Measurements from ENCODE around the gene TLCD4. TPM values are rescaled to one million over a fixed set of nuclear protein-coding genes. Genes with fewer than 3 reads are reported as not detected.

The TLCD4 gene
- total and polyA plus RNA-seq, 2 of the 13 experiments (the other 11 are each of a cell fraction or from before 2014, with no cell fraction given): 4.7 to 14.5 TPM

DNA sequence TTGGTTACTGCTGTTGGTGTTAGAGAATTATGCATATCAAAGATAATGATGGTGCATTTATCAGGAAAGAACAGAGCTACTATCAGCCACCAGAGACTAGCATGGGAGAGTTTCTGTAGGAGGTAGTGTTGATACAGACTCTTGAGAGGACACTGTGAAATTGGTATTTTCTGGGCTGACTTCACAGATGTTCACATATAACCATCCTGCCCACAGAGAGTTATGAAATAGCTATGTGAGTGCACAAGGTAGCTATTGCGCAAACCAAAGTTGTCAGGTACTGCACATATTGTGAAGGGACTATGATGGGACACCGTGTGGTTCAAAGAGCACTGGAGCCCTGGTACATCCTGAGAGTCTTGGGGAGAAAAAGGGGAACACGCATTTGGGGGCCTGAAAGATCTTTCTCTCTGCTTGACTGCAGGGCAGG lies 1.4 kb upstream of the TLCD4 start (continued):
- TF ChIP-seq, protein P1, sequence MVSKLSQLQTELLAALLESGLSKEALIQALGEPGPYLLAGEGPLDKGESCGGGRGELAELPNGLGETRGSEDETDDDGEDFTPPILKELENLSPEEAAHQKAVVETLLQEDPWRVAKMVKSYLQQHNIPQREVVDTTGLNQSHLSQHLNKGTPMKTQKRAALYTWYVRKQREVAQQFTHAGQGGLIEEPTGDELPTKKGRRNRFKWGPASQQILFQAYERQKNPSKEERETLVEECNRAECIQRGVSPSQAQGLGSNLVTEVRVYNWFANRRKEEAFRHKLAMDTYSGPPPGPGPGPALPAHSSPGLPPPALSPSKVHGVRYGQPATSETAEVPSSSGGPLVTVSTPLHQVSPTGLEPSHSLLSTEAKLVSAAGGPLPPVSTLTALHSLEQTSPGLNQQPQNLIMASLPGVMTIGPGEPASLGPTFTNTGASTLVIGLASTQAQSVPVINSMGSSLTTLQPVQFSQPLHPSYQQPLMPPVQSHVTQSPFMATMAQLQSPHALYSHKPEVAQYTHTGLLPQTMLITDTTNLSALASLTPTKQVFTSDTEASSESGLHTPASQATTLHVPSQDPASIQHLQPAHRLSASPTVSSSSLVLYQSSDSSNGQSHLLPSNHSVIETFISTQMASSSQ (IDR thresholded peaks at IDR 0.05; ENCODE audit: low read depth): no peak
- TF ChIP-seq, protein P1 (CRISPR knock-in tag; IDR thresholded peaks at IDR 0.05; ENCODE audit: borderline replicate concordance): no peak
- no peak for TF ChIP-seq NFIC (IDR thresholded peaks at IDR 0.05; ENCODE audit: low read length)
- TF ChIP-seq, protein P2, sequence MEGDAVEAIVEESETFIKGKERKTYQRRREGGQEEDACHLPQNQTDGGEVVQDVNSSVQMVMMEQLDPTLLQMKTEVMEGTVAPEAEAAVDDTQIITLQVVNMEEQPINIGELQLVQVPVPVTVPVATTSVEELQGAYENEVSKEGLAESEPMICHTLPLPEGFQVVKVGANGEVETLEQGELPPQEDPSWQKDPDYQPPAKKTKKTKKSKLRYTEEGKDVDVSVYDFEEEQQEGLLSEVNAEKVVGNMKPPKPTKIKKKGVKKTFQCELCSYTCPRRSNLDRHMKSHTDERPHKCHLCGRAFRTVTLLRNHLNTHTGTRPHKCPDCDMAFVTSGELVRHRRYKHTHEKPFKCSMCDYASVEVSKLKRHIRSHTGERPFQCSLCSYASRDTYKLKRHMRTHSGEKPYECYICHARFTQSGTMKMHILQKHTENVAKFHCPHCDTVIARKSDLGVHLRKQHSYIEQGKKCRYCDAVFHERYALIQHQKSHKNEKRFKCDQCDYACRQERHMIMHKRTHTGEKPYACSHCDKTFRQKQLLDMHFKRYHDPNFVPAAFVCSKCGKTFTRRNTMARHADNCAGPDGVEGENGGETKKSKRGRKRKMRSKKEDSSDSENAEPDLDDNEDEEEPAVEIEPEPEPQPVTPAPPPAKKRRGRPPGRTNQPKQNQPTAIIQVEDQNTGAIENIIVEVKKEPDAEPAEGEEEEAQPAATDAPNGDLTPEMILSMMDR (CRISPR knock-in tag; IDR thresholded peaks at IDR 0.05): peak; percentile 47
- TF ChIP-seq NR2F2 (IDR thresholded peaks at IDR 0.05; ENCODE audit: borderline replicate concordance, low read depth): no peak
- no peak for TF ChIP-seq ZSCAN9 (CRISPR knock-in tag; IDR thresholded peaks at IDR 0.05; ENCODE audit: borderline replicate concordance)
- TF ChIP-seq SMAD3 (CRISPR knock-in tag; IDR thresholded peaks at IDR 0.05): 0 out of 2 replicates have a peak, but pooled peaks have one; percentile 34
- TF ChIP-seq, protein P3, sequence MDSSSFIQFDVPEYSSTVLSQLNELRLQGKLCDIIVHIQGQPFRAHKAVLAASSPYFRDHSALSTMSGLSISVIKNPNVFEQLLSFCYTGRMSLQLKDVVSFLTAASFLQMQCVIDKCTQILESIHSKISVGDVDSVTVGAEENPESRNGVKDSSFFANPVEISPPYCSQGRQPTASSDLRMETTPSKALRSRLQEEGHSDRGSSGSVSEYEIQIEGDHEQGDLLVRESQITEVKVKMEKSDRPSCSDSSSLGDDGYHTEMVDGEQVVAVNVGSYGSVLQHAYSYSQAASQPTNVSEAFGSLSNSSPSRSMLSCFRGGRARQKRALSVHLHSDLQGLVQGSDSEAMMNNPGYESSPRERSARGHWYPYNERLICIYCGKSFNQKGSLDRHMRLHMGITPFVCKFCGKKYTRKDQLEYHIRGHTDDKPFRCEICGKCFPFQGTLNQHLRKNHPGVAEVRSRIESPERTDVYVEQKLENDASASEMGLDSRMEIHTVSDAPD (CRISPR knock-in tag; IDR thresholded peaks at IDR 0.05): no peak
